ENCODE results near the gene DLX4.

- TF ChIP-seq EZH2 (IDR thresholded peaks at IDR 0.05; ENCODE audit: borderline replicate concordance, low read depth, low read length, severe bottlenecking): no peak
- TF ChIP-seq, protein P1, sequence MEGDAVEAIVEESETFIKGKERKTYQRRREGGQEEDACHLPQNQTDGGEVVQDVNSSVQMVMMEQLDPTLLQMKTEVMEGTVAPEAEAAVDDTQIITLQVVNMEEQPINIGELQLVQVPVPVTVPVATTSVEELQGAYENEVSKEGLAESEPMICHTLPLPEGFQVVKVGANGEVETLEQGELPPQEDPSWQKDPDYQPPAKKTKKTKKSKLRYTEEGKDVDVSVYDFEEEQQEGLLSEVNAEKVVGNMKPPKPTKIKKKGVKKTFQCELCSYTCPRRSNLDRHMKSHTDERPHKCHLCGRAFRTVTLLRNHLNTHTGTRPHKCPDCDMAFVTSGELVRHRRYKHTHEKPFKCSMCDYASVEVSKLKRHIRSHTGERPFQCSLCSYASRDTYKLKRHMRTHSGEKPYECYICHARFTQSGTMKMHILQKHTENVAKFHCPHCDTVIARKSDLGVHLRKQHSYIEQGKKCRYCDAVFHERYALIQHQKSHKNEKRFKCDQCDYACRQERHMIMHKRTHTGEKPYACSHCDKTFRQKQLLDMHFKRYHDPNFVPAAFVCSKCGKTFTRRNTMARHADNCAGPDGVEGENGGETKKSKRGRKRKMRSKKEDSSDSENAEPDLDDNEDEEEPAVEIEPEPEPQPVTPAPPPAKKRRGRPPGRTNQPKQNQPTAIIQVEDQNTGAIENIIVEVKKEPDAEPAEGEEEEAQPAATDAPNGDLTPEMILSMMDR (IDR thresholded peaks at IDR 0.05; ENCODE audit: extremely low read depth in 1 of 2, insufficient read depth in 1 of 2, low read depth in 1 of 2, low read length in 2 of 2): no peak
- no peak for TF ChIP-seq POLR2A (IDR thresholded peaks at IDR 0.05; ENCODE audit: low read depth, low read length)
- TF ChIP-seq JUN (IDR thresholded peaks at IDR 0.05; ENCODE audit: borderline replicate concordance, insufficient read depth, insufficient read length, low read depth): no peak
These were observed 44.9 kb upstream of the DLX4 start for GRCh38 chr17:49924116-49924515.

All from endothelial cell of umbilical vein (primary cell).